HG03064 (cell line): ENCODE measurements around the gene GSG1L2.

Experiments
- ATAC-seq: cut with Tn5 transposase; IDR thresholded peaks from one replicate; pipeline ENCODE4 v1.9.1; 2021; ENCODE audit warnings: low read depth; ENCODE audit not compliant: unreplicated experiment

GSG1L2 gene

DNA sequence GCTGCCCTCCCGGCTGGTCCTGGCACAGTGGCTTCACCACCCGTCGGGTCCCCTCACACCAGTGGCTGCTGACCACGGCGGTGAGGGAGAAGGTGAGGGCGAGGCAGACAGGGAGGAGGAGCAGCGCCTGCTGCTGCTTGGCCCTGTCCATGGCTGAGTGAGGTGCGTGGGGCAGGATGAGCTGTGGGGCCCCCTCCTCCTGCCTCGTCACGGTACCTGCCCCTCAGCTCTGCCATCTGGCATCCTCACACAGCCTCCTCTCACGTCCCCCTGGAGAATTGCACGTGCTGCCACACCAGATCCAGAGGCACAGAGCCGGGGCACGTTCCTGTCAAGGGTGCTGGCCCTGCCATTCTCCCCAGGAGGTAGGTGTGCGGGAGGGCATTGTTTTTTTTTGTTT, at the start of gene GSG1L2:
TSS of gene GSG1L2 (minus strand) at position 159 of the 400 bp plus-strand sequence. CDS start at position 151, 8 bp downstream.
- no peak for ATAC-seq

GRCh38 chr17:9868552-9868951, 46.7 kb upstream of the GSG1L2 start:
- ATAC-seq: no peak

DNA sequence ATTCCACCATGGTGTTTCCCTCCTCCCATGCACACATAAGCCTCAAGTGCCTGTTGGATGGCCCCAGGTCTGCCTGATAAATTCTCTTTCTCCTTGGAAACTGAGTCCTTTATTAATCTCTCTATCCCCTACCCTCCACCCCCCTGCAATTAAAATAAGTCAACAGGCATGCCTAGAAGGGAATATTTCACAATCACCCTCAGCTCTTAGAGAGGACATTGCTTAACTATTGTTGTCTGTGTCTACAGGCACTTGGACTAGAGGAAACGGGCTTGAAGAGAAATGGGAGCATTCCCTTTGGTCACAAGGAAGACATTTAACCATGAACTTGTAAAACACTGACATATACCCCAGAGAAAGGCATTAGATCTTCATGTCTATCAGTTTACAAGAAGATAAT, 43.7 kb upstream of the GSG1L2 start:
- ATAC-seq: no peak

DNA sequence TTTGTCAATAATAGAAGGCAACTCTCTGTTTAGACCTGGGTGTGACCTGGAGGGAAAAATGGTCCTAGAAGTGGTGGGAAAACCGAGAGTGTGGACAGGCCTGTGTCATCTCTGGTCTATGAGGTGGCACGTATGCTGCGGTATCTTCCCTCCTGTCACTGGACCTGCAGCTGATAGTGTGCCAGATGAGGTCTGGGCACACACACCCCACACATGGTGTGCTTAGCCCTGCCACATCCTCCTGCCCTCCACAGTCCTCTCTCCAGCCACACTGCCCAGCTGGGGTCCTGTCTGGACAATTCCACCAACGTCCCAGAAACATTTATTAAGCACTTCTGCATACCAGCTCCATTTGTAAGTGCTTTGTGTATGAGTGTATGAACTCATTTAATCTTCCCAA, 41.1 kb upstream of the GSG1L2 start:
- no peak for ATAC-seq

GRCh38 chr17:9862220-9862619, 40.3 kb upstream of the GSG1L2 start:
- ATAC-seq: no peak

- ATAC-seq: no peak
Measured at GRCh38 chr17:9860851-9861250, 39.0 kb upstream of the GSG1L2 start.

DNA sequence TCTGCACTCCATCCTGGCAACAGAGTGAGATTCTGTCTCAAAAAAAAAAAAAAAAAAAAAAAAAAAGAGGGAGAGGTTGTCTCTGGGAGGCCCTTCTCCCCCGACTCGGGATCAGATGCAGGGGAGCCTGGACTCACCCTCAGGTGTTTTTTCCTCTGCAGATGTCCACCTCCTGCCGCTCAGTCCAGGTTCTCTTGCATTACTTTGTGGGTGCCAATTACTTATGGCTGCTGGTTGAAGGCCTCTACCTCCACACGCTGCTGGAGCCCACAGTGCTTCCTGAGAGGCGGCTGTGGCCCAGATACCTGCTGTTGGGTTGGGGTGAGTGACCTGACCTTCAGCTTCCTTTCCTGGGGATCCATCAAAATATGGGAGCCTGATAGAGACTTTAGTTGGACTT, 37.9 kb upstream of the GSG1L2 start:
- no peak for ATAC-seq

DNA sequence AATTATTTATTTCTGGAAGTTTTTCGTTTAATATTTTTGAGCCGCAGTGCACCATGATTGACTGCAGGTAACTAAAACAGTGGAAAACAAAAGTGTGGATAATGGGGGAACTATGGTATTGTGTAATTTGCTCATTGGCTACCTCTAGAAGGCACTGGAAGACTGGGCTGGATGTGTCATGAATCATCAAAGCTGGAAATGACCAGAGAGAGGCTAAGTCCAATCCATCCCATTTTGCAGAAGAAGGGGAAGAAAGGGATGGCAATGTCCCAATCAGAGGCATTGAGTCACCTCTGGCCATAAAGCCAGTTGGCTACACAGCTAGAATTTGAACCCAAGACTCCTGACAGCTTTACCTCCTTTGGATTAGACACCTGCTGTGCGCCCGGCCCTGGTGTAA, 33.2 kb upstream of the GSG1L2 start:
- ATAC-seq: no peak

DNA sequence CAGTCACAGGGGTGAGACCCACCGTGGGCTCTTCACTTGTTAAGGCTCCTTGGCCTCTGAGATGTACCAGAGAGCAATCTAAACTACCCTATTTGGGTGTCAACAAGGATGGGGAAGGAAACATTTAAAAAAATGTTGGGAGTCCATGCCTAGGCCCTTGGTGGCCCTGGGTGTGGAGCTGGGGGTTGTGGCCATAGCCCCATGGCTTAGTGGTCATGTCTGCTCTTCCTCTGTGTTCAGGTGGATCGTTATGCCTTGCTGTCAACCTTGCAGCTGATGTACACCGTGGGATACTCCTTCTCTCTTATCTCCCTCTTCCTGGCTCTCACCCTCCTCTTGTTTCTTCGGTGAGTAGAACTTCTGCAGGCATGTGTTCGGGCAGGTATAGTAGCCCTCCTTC, 32.4 kb upstream of the GSG1L2 start:
- no peak for ATAC-seq

DNA sequence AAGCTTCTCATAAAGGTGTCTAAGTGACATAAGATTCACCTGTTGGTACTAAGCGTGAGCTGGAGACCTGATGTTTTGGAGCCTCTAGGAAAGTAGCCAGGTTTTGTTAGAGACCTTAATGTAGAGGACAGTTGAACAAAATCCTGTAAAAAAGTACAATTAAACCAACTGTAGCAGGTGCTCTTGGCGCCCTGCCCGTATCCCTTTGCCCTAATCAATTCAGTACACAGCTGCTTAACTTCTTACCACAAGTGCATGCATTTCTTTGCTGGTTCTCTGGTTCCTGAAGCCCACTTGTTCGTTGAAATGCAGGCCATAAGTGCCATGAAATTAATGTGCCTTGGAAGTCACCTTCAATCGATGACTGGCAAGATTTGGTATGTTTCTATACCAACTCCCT, 28.3 kb upstream of the GSG1L2 start:
- no peak for ATAC-seq

- ATAC-seq: no peak
Measured at GRCh38 chr17:9845306-9845705, 23.4 kb upstream of the GSG1L2 start.

DNA sequence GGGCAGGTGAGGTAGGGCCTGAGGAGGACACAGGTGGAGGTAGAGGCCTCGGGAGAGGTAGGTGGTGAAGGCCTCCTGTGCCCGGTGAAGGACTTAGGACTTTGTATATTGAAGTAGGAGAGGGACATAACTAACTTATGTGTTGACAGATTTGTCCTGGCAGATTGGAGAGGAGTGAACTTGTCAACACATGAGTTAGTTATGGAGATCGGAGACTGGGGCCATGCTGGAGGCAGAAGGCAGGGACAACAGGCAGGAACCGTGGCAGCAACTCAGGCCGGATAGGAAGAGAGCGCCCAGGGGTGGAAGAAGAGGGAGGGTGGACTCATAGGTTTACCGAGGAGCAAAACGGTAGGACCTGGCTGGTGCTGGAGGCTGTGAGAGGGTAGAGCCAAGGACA, 22.3 kb upstream of the GSG1L2 start:
- ATAC-seq: no peak

DNA sequence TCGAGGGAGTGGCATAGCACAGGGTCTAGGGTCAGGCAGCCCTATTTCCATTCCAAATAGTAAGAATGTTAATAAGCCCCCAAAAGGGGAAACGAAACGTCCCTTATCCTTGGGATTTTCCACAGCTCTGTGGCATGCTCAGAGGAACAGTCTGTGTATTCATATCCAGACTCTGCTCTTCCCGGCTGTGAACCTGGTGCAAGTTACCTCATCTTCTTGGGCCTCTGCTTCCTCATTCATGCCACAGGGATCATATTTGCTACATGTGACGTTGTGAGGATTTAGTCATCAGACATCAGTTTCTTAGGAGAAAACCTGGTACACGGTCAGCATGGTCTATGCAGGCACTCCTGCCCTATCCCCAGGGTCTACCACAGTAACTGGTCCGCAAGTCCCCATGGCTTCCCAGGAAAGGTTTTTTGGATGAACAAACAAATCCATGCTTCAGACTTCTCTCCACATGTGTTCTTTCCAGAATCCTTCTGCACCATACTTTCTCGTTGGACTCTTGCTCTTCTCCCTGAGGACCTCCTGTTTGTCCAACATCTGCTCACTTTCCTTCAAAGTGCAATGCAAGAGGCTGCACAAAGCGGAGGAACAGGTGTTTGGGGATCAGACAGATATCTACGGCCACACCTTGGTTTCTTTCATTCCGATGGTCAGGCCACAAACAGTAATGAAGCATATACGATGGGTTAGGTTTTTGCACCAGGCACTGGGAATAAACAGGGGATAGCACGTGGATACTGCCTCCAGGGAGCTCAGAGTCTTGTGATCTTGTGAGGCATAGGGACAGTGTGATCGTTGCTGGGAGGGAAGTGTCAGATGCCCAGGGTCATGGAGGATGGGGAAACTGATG, 21.5 kb upstream of the GSG1L2 start:
- ATAC-seq: no peak

DNA sequence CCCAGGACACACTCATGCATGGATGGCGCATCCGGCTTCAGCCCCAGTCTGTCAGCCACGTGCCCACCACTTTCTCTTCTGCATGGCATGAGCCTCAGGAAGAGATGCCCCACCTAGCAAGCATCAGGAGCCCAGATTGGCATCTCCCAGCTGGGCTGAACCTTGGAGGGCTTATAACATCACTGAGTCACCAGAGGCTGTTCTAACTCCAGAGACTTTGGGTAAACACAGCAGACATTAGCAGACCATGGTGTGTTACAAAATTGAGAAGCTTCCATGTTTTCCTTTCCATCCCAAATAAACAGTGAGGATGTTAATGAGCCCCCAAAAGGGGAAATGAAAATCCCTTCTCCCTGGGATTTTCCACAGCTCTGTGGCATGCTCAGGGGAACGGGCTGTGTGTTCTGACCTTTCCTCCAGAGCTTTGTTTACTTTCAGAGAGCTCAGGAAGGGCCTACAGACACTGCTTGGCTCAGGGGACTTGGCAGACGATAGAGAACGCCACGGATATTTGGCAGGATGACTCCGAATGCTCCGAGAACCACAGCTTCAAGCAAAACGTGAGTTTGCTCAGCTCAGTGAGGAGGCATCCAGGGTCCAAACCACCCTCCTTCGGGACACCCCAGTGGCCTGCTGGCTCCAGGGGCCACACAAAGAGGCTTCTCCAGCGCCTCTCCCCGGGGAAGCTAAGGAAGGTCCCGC, 20.3 kb upstream of the GSG1L2 start:
- no peak for ATAC-seq

- ATAC-seq: no peak
Measured at GRCh38 chr17:9839433-9839832, 17.6 kb upstream of the GSG1L2 start.

- no peak for ATAC-seq
Measured at GRCh38 chr17:9837551-9838471, 15.9 kb upstream of the GSG1L2 start.

DNA sequence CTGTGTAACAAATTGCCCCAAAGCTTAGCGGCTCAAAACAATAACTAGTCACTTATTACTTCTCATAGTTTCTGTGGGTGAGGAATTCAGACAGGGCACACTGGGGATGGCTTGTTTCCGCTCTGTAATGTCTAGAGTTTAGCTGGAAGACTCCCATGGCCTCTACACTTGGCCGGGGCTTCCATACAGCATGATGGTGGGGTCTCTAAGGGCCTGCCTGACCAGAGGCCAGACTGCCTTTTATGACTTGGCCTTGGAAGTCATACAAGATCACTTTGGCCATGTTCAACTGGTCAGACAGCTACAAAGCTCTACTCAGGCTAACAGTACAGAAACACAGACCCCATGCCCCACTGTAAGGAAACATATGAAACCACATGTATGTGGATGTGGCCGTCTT, 12.0 kb upstream of the GSG1L2 start:
- no peak for ATAC-seq

GRCh38 chr17:9830711-9831110, 8.8 kb upstream of the GSG1L2 start:
- ATAC-seq: no peak

DNA sequence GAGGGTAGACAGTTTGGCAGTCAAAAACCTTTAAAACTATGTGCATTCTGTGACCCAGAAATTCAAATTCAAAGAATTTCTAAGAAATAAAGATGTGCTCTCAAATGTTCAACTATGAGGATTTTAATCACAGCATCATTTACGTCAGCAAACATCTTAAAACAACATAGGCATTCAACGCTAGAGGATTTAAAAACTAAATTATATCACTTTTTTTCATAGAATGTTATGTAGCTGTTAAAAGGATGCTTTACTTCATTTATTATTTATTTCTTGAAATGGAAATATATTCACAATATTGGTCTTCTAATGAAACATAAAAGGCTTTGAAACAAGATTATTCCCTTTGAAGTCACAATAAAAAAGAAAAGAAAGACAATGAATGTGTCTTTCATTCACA, 7.5 kb upstream of the GSG1L2 start:
- no peak for ATAC-seq

DNA sequence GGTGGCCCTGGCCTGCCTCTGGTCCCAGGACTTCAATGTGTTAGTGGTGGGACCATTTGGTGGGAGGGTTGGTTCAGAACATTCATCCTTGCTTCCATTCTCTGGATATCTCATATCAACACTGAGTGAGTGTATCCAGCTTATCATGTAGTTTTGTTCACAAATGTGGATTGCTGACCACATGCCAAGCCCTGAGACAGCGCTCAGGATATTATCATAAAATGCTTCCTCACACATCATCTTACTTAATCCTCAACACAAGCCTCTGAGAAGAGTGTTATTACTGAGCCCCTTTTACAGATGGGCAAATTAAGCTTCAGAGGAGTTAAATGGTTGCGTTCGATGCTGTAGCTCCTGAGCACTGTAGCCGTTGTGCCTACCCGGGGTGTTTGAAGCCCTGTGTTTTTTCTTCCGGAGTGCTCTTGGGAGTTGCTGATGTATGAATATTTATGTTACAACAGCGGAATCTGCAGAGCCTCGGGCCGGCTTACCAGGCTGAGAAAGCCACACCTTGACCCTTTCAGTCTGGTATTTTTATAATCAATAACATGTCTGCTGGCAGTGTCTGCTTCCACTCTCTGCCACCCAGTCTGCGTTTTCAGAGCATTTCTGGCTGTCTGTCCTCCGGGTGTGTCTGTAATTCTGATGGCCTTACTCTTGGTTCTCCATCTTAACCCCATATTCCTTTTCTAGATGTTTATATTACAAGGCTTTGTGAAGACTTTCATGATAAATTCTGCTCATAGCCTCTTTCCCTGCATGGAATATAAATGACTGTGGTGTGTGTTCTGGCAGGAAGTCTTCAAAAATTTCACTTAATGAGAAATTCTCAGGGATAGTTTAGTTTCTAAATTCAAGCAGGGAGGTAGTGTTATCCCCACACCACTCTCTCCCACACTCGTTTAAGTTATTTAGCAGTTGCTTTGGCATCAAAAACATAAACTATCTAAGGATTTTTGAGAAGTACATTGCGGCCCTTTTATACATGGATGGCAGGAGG, 6.7 kb upstream of the GSG1L2 start:
- no peak for ATAC-seq
